Neural cell (in vitro differentiated cells): Measurements from ENCODE around the gene ABI3BP. TPM values are rescaled to one million over a fixed set of nuclear protein-coding genes. Genes with fewer than 3 reads are reported as not detected.

Experiments used
- H2AFZ ChIP-seq: fragments of 200-600, 300-800 bp; sonication (generic), shearing (Covaris generic); 2 replicates; pipeline ENCODE4 v1.6.0; 2014; ENCODE audit warnings: low read depth, mild to moderate bottlenecking, antibody characterized with exemption, low read length, moderate library complexity
- H3F3A ChIP-seq: fragments of 200-600 bp; shearing (Covaris generic); 2 replicates; pipeline ENCODE4 v1.6.1; 2016; ENCODE audit warnings: mild to moderate bottlenecking, moderate library complexity, mixed read lengths, antibody characterized with exemption, low read length; ENCODE audit not compliant: insufficient read depth, poor library complexity, severe bottlenecking
- H3K27ac ChIP-seq: fragments of 200-600, 300-800 bp; sonication (generic), shearing (Covaris generic); 2 replicates; pipeline ENCODE4 v1.5.1; 2014; ENCODE audit warnings: mild to moderate bottlenecking, low read length, moderate library complexity
- H3K27me3 ChIP-seq: fragments of 300-800, 200-600 bp; sonication (generic), shearing (Covaris generic); 2 replicates; pipeline ENCODE4 v1.6.0; 2014; ENCODE audit warnings: mild to moderate bottlenecking, low read depth, low read length, moderate library complexity; ENCODE audit not compliant: insufficient read depth
- H3K36me3 ChIP-seq: fragments of 300-800, 200-600 bp; sonication (generic), shearing (Covaris generic); 2 replicates; pipeline ENCODE4 v1.5.1; 2014; ENCODE audit warnings: mild to moderate bottlenecking, antibody characterized with exemption, low read length, moderate library complexity; ENCODE audit not compliant: insufficient read depth
- H3K4me2 ChIP-seq: fragments of 300-800, 200-600 bp; sonication (generic), shearing (Covaris generic); 2 replicates; pipeline ENCODE4 v1.6.0; 2014; ENCODE audit warnings: mild to moderate bottlenecking, low read length
- H3K4me3 ChIP-seq: fragments of 300-800, 200-600 bp; sonication (generic), shearing (Covaris generic); 2 replicates; pipeline ENCODE4 v1.5.1; 2014; ENCODE audit warnings: mild to moderate bottlenecking, low read length, moderate library complexity
- H3K79me2 ChIP-seq: fragments of 200-600 bp; shearing (Covaris generic); replicated peaks from 2 replicates; pipeline ENCODE4 v1.6.0; 2014; ENCODE audit warnings: mild to moderate bottlenecking, low read length, moderate library complexity; ENCODE audit not compliant: insufficient read depth
- H3K9ac ChIP-seq: fragments of 300-800, 200-600 bp; sonication (generic), shearing (Covaris generic); 2 replicates; pipeline ENCODE4 v1.6.1; 2016; ENCODE audit warnings: mild to moderate bottlenecking, low read length, mixed read lengths
- H3K9me2 ChIP-seq: fragments of 200-600 bp; shearing (Covaris generic); 2 replicates; pipeline ENCODE4 v1.6.1; 2016; ENCODE audit warnings: mild to moderate bottlenecking, low read length, mixed read lengths; ENCODE audit not compliant: insufficient read depth
- H3K9me3 ChIP-seq: fragments of 200-600, 300-800 bp; sonication (generic), shearing (Covaris generic); 2 replicates; pipeline ENCODE4 v1.6.1; 2016; ENCODE audit warnings: mild to moderate bottlenecking, mixed run types, low read length, moderate library complexity, mixed read lengths
- H4K20me1 ChIP-seq: fragments of 200-600 bp; shearing (Covaris generic); 2 replicates; pipeline ENCODE4 v1.6.1; 2016; ENCODE audit warnings: mild to moderate bottlenecking, mixed run types; ENCODE audit not compliant: insufficient read depth
- CTCF ChIP-seq: fragments of 450-650 bp; IDR thresholded peaks from 2 replicates; pipeline ENCODE4 v1.5.1; 2014; ENCODE audit warnings: antibody characterized with exemption, mild to moderate bottlenecking, moderate library complexity; ENCODE audit not compliant: poor library complexity, severe bottlenecking
- EP300 ChIP-seq: fragments of 450-650 bp; conservative IDR thresholded peaks from 2 replicates; pipeline ENCODE4 v1.6.1; 2014; ENCODE audit warnings: antibody characterized with exemption, mild to moderate bottlenecking, moderate library complexity; ENCODE audit not compliant: poor library complexity, severe bottlenecking
- EZH2 ChIP-seq: fragments of 200-600, 300-800 bp; shearing (Covaris generic), sonication (generic); IDR thresholded peaks from 2 replicates; pipeline ENCODE4 v1.6.1; 2014; ENCODE audit warnings: antibody characterized with exemption, low read length, borderline replicate concordance, mild to moderate bottlenecking; ENCODE audit not compliant: insufficient read depth, poor library complexity, severe bottlenecking
- MXI1 ChIP-seq: fragments of 450-650 bp; conservative IDR thresholded peaks from 2 replicates; pipeline ENCODE4 v1.6.1; 2014; ENCODE audit warnings: antibody characterized with exemption, mild to moderate bottlenecking; ENCODE audit not compliant: poor library complexity, severe bottlenecking
- POLR2AphosphoS5 ChIP-seq: IDR thresholded peaks from 2 replicates; pipeline ENCODE4 v1.6.1; 2012
- RAD21 ChIP-seq: fragments of 450-650 bp; conservative IDR thresholded peaks from 2 replicates; pipeline ENCODE4 v1.6.1; 2014; ENCODE audit warnings: antibody characterized with exemption, mild to moderate bottlenecking, moderate library complexity
- REST ChIP-seq: IDR thresholded peaks from 2 replicates; pipeline ENCODE4 v1.6.1; 2012; ENCODE audit warnings: borderline replicate concordance
- SMC3 ChIP-seq: fragments of 450-650 bp; conservative IDR thresholded peaks from 2 replicates; pipeline ENCODE4 v1.6.1; 2014; ENCODE audit warnings: antibody characterized with exemption, mild to moderate bottlenecking, moderate library complexity; ENCODE audit not compliant: poor library complexity
- TAF1 ChIP-seq: IDR thresholded peaks from 2 replicates; pipeline ENCODE4 v1.6.1; 2012; ENCODE audit warnings: low read depth
- polyA plus RNA-seq: library from polyadenylated mRNA; depleted of rRNA; stranded (reverse); fragments of >200 nt; gene quantifications from 2 replicates; pipeline ENCODE4 v1.2.3, GENCODE V29; 2014

ABI3BP gene
- polyA plus RNA-seq, 1 donor from 2014 or later = not detected

- Histone ChIP-seq H2AFZ (no peak overlapping the region), H3K27ac (no peak overlapping the region), H3K27me3 (no peaks in the 10 kb centered on the region), H3K9ac (no peak overlapping the region), H3K4me3 (no peak overlapping the region), H3K36me3 (no peaks in the 10 kb centered on the region), H3K9me3 (no peaks in the 10 kb centered on the region), H3F3A (no peaks in the 10 kb centered on the region), H3K4me2 (no peak overlapping the region), H3K9me2 (no peaks in the 10 kb centered on the region), H3K79me2 (no peaks in the 10 kb centered on the region), H4K20me1 (no peaks in the 10 kb centered on the region)
- TF ChIP-seq POLR2AphosphoS5 (no peak), RAD21 (no peak), REST (no peak), CTCF (no peak), EZH2 (no peak), EP300 (no peak), SMC3 (no peak), MXI1 (no peak), TAF1 (no peak)
These were observed 234.1 kb downstream of the ABI3BP start for GRCh38 chr3:100759159-100759558.

- Histone ChIP-seq H3K79me2 (no peaks in the 10 kb centered on the region), H3K9me2 (no peaks in the 10 kb centered on the region), H3K4me2 (no peak overlapping the region), H3K9ac (no peak overlapping the region), H3K36me3 (no peaks in the 10 kb centered on the region), H2AFZ (no peak overlapping the region), H3K4me3 (no peak overlapping the region), H3K9me3 (no peaks in the 10 kb centered on the region), H3F3A (no peaks in the 10 kb centered on the region), H3K27ac (no peak overlapping the region), H4K20me1 (no peaks in the 10 kb centered on the region), H3K27me3 (no peaks in the 10 kb centered on the region)
- no peak for TF ChIP-seq RAD21
- TF ChIP-seq TAF1 = no peak
- no peak for TF ChIP-seq POLR2AphosphoS5
- TF ChIP-seq EZH2 = no peak
- TF ChIP-seq SMC3 = no peak
- no peak for TF ChIP-seq MXI1
- TF ChIP-seq CTCF = no peak
- TF ChIP-seq EP300 = no peak
- TF ChIP-seq REST = no peak
These were observed 236.8 kb downstream of the ABI3BP start for GRCh38 chr3:100756441-100756840.
